IMR-90 (cell line): ENCODE results near the gene TRA2A. TPM values are rescaled to one million over a fixed set of nuclear protein-coding genes. Genes with fewer than 3 reads are reported as not detected.

Experiments
- ATAC-seq: fragments of 200-7000 bp; cut with Tn5 transposase; 2 replicates; pipeline ENCODE4 v1.9.1; 2020; ENCODE audit warnings: low read depth, mild to moderate bottlenecking, moderate library complexity
- BruUV-seq: library from RNA; stranded (reverse); fragments of 400-500 nt; replicated peaks from 2 replicates; lab custom pipeline; 2021; lab: Mats Ljungman, UMichigan
- CTCF ChIA-PET: fragments of 300-600 bp; formaldehyde crosslinking; extraction: SDS; loops from one replicate; lab custom pipeline; 2021; ENCODE audit warnings: antibody characterized with exemption; lab: Yijun Ruan, JAX
- POLR2A ChIA-PET: fragments of 300-600 bp; sonication (Branson Sonifier 250); formaldehyde crosslinking; loops from one replicate; lab custom pipeline; 2022; ENCODE audit warnings: antibody characterized with exemption; ENCODE audit not compliant: unreplicated experiment; lab: Charles Lee
- DNase-seq: peaks from one replicate; pipeline ENCODE4 v3.0.0; 2013
- H2AFZ ChIP-seq: replicated peaks from 2 replicates; pipeline ENCODE3; 2013; ENCODE audit warnings: low read length, mild to moderate bottlenecking; ENCODE audit not compliant: poor library complexity
- H2AK5ac ChIP-seq: 2 replicates; pipeline ENCODE4 v1.6.1; 2013; ENCODE audit warnings: low read depth, low read length, inconsistent platforms
- H2AK9ac ChIP-seq: replicated peaks from 2 replicates; pipeline ENCODE3; 2013; ENCODE audit warnings: mild to moderate bottlenecking, low read depth, low read length, moderate library complexity; ENCODE audit not compliant: poor library complexity
- H2BK120ac ChIP-seq: 2 replicates; pipeline ENCODE4 v1.6.1; 2013; ENCODE audit warnings: low read depth, low read length, inconsistent platforms
- H2BK15ac ChIP-seq: 3 replicates; pipeline ENCODE4 v1.6.1; 2013; ENCODE audit warnings: low read depth, low read length, inconsistent platforms
- H2BK20ac ChIP-seq: 2 replicates; pipeline ENCODE4 v1.6.1; 2013; ENCODE audit warnings: low read depth, mild to moderate bottlenecking, inconsistent platforms, low read length, moderate library complexity
- H2BK5ac ChIP-seq: 2 replicates; pipeline ENCODE4 v1.6.1; 2013; ENCODE audit warnings: mild to moderate bottlenecking, low read depth, low read length, inconsistent platforms; ENCODE audit not compliant: poor library complexity, severe bottlenecking
- H3K14ac ChIP-seq: replicated peaks from 2 replicates; pipeline ENCODE4 v1.6.1; 2013; ENCODE audit warnings: low read depth, low read length, inconsistent platforms
- H3K18ac ChIP-seq: 2 replicates; pipeline ENCODE4 v1.6.1; 2013; ENCODE audit warnings: low read depth, low read length, control low read depth
- H3K23ac ChIP-seq: 2 replicates; pipeline ENCODE4 v1.6.1; 2013; ENCODE audit warnings: low read depth, low read length, inconsistent platforms
- H3K27ac ChIP-seq: 2 replicates; pipeline ENCODE4 v1.5.1; 2013; ENCODE audit warnings: mild to moderate bottlenecking, control low read depth, low read length; ENCODE audit not compliant: insufficient read depth
- H3K27me3 ChIP-seq: 2 replicates; pipeline ENCODE4 v1.6.1; 2013; ENCODE audit warnings: low read length; ENCODE audit not compliant: control insufficient read depth, insufficient read depth
- H3K36me3 ChIP-seq: 2 replicates; pipeline ENCODE4 v1.6.1; 2013; ENCODE audit warnings: low read length, mixed read lengths; ENCODE audit not compliant: control insufficient read depth, insufficient read depth
- H3K4ac ChIP-seq: 2 replicates; pipeline ENCODE4 v1.6.1; 2013; ENCODE audit warnings: low read depth, low read length, inconsistent platforms
- H3K4me1 ChIP-seq: 2 replicates; pipeline ENCODE4 v1.6.1; 2013; ENCODE audit warnings: low read length, mixed read lengths; ENCODE audit not compliant: control insufficient read depth, insufficient read depth
- H3K4me2 ChIP-seq: 2 replicates; pipeline ENCODE4 v1.6.1; 2013; ENCODE audit warnings: low read depth, mild to moderate bottlenecking, control low read depth, low read length, moderate library complexity
- H3K4me3 ChIP-seq: 2 replicates; pipeline ENCODE4 v1.5.1; 2013; ENCODE audit warnings: low read depth, mild to moderate bottlenecking, control low read depth, low read length, moderate library complexity; ENCODE audit not compliant: insufficient read depth
- H3K56ac ChIP-seq: 2 replicates; pipeline ENCODE4 v1.6.1; 2013; ENCODE audit warnings: low read length, inconsistent platforms; ENCODE audit not compliant: insufficient read depth; ENCODE audit errors: extremely low read depth
- H3K79me1 ChIP-seq, 2 experiments: 2 replicates each; pipeline ENCODE4 v1.6.1; 2013; ENCODE audit warnings: low read length in 2 of 2, inconsistent platforms in 1 of 2, low read depth in 1 of 2
- H3K9ac ChIP-seq: 2 replicates; pipeline ENCODE4 v1.6.1; 2013; ENCODE audit warnings: low read depth, low read length, control low read depth
- H3K9me1 ChIP-seq: 2 replicates; pipeline ENCODE4 v1.6.1; 2013; ENCODE audit warnings: low read length, inconsistent platforms; ENCODE audit not compliant: insufficient read depth
- H3K9me3 ChIP-seq: 2 replicates; pipeline ENCODE4 v1.6.1; 2013; ENCODE audit warnings: low read length; ENCODE audit not compliant: control insufficient read depth, insufficient read depth
- H4K20me1 ChIP-seq: 2 replicates; pipeline ENCODE4 v1.6.1; 2013; ENCODE audit warnings: low read length, inconsistent platforms; ENCODE audit not compliant: insufficient read depth
- H4K5ac ChIP-seq: 2 replicates; pipeline ENCODE4 v1.6.1; 2013; ENCODE audit warnings: mild to moderate bottlenecking, low read depth, low read length, control low read depth
- H4K8ac ChIP-seq, 2 experiments: 2 replicates each; pipeline ENCODE4 v1.6.1; 2013; ENCODE audit warnings: low read depth in 2 of 2, low read length in 2 of 2, control low read depth in 1 of 2, inconsistent platforms in 1 of 2
- H4K91ac ChIP-seq: 2 replicates; pipeline ENCODE4 v1.6.1; 2013; ENCODE audit warnings: low read depth, low read length, inconsistent platforms; ENCODE audit not compliant: insufficient read depth
- MAFK ChIP-seq: IDR thresholded peaks from 2 replicates; pipeline ENCODE4 v1.6.1; 2012; ENCODE audit warnings: low read depth, low read length, improper control_type of control experiment
- RCOR1 ChIP-seq: IDR thresholded peaks from 2 replicates; pipeline ENCODE4 v1.6.1; 2012; ENCODE audit warnings: mild to moderate bottlenecking, low read length, improper control_type of control experiment; ENCODE audit not compliant: insufficient replicate concordance
- WGBS, 2 experiments: methylation state at CpG; one replicate each; pipeline versions ENCODE4 v1.1.5 to v1.1.7; 2013; ENCODE audit warnings: missing lambda C conversion rate in 2 of 2; ENCODE audit not compliant: insufficient read length in 1 of 2; ENCODE audit errors: extremely low coverage in 2 of 2; 5-methylcytosine and 5-hydroxymethylcytosine counted together
- dilution Hi-C: fragments of 300-500 bp; cut with HindIII; formaldehyde crosslinking; loops from one replicate; pipeline ENCODE4 v1.14.3; 2018; ENCODE audit warnings: low sequenced_read_pairs; ENCODE audit not compliant: unreplicated experiment
- in situ Hi-C: fragments of 300-500 bp; cut with MboI; formaldehyde crosslinking; loops from 3 replicates; pipeline ENCODE4 v1.14.3; 2019; ENCODE audit warnings: low sequenced_read_pairs, inconsistent platforms, mixed read lengths
- intact Hi-C: fragments of 100-400 bp; cut with micrococcal nuclease; formaldehyde crosslinking; loops from 2 replicates; pipeline ENCODE4 v1.10.0; 2022
- polyA plus RNA-seq, 3 experiments: library from polyadenylated mRNA; depleted of rRNA; stranded (reverse); fragments of >200 nt; gene quantifications; 2 replicates each; pipeline ENCODE4 v1.2.3, GENCODE V29; 2012; ENCODE audit warnings: low replicate concordance in 1 of 3
- total RNA-seq: library from RNA; depleted of rRNA; stranded (reverse); fragments of >200 nt; gene quantifications from 2 replicates; pipeline ENCODE4 v1.2.3, GENCODE V29; 2012
- TF ChIP-seq, protein P1 (sequence below): fragments of 150-350 bp; IDR thresholded peaks from 2 replicates; pipeline ENCODE4 v1.6.1; 2017; ENCODE audit warnings: mild to moderate bottlenecking, antibody characterized with exemption, low read length, low read depth

Gene TRA2A
- total and polyA plus RNA-seq, 2 of the 4 experiments (the other 2 are of a cell fraction), result 44.3 to 77.3 TPM

GRCh38 chr7:23482686-23483085 is 49.1 kb downstream of the TRA2A start:
- dilution Hi-C loops, result no loop called here
- H3K9ac ChIP-seq, result no peak overlapping the region
- H2BK20ac ChIP-seq, result no peak overlapping the region
- no peak overlapping the region for H2AFZ ChIP-seq
- no peak overlapping the region for H3K23ac ChIP-seq
- H3K4me1 ChIP-seq, result peaks cover 2% of the 10 kb centered on the region; the same call in 1 of the 2 replicates
- H3K79me1 ChIP-seq, result peaks cover 0 to 4% of the 10 kb centered on the region in 2 experiments; a peak in 2 of 4 replicates
- TF ChIP-seq MAFK (peak; percentile 30; the same call in 1 of the 2 replicates), RCOR1 (no peak)
- TF ChIP-seq, protein P1, sequence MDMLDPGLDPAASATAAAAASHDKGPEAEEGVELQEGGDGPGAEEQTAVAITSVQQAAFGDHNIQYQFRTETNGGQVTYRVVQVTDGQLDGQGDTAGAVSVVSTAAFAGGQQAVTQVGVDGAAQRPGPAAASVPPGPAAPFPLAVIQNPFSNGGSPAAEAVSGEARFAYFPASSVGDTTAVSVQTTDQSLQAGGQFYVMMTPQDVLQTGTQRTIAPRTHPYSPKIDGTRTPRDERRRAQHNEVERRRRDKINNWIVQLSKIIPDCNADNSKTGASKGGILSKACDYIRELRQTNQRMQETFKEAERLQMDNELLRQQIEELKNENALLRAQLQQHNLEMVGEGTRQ, result no peak
- H4K20me1 ChIP-seq, result no peaks in the 10 kb centered on the region
- no peak overlapping the region for H3K4ac ChIP-seq
- H2BK15ac ChIP-seq, result no peak overlapping the region
- H4K91ac ChIP-seq, result no peak overlapping the region
- WGBS, 2 experiments, result 100% methylated on average over 1 of the region's 4 CpGs; no CpG with 5 or more reads in 1 of the 2 experiments
- H3K9me3 ChIP-seq, result no peaks in the 10 kb centered on the region
- H2AK9ac ChIP-seq, result no peak overlapping the region
- no peaks in the 10 kb centered on the region for H3K36me3 ChIP-seq
- H3K4me2 ChIP-seq, result no peak overlapping the region
- in situ Hi-C loops, result no loop called here
- BruUV-seq, result no TSS peak
- no peak overlapping the region for H3K4me3 ChIP-seq
- ATAC-seq (no peak), DNase-seq (no peak)
- CTCF ChIA-PET, result interaction anchor here (0.6 to 1.0 kb wide), 2 partner anchors 28 to 210 kb away, joined by 4 read pairs; no protein-coding TSS in a partner anchor
- no peak overlapping the region for H3K27ac ChIP-seq
- no peak overlapping the region for H3K18ac ChIP-seq
- no peak overlapping the region for H2BK5ac ChIP-seq
- no peak overlapping the region for H4K5ac ChIP-seq
- POLR2A ChIA-PET, result interaction anchor here (0.6 kb wide), 1 partner anchor 198 kb away, joined by 3 read pairs; no protein-coding TSS in a partner anchor
- no peaks in the 10 kb centered on the region for H3K9me1 ChIP-seq
- intact Hi-C loops, result no loop called here
- no peak overlapping the region for H2AK5ac ChIP-seq
- no peak overlapping the region for H4K8ac ChIP-seq
- H2BK120ac ChIP-seq, result no peak overlapping the region
- no peak overlapping the region for H3K14ac ChIP-seq
- H3K56ac ChIP-seq, result no peak overlapping the region
- H3K27me3 ChIP-seq, result no peaks in the 10 kb centered on the region
